Measurements from ENCODE around the gene SPARC.

SPARC gene

GRCh38 chr5:151620461-151620840, 66.3 kb downstream of the SPARC start:
- DNase-seq (ENCODE audit: low read depth) = no peak

GRCh38 chr5:151619812-151620460, 66.8 kb downstream of the SPARC start:
- DNase-seq (ENCODE audit: low read depth) = no peak

GRCh38 chr5:151618907-151619306, 67.8 kb downstream of the SPARC start:
- no peak for DNase-seq (ENCODE audit: low read depth)

GRCh38 chr5:151617841-151618710, 68.6 kb downstream of the SPARC start:
- no peak for DNase-seq (ENCODE audit: low read depth)

- no peak for DNase-seq (ENCODE audit: low read depth)
These were observed 69.3 kb downstream of the SPARC start for GRCh38 chr5:151617383-151617840.

GRCh38 chr5:151615431-151615830, 71.3 kb downstream of the SPARC start:
- no peak for DNase-seq (ENCODE audit: low read depth)

GRCh38 chr5:151614565-151614964, 72.2 kb downstream of the SPARC start:
- DNase-seq (ENCODE audit: low read depth) = no peak

- no peak for DNase-seq (ENCODE audit: low read depth)
These were observed 73.9 kb downstream of the SPARC start for GRCh38 chr5:151612689-151613427.

GRCh38 chr5:151611127-151611775, 75.5 kb downstream of the SPARC start:
- DNase-seq (ENCODE audit: low read depth) = no peak

Data from stimulated activated CD8-positive, alpha-beta memory T cell treated with anti-CD3 and anti-CD28 coated beads, Interleukin-7, amount 100 ng/mL, for 24 hours (primary cell).